DOHH2 (cell line): ENCODE data around the gene PCDHGB3.
A peak's percentile ranks its signal among the peaks of the same experiment; 100 is the strongest.

Experiments used
- H3F3A ChIP-seq: fragments of 200-600 bp; sonication (generic), shearing (Covaris generic); 2 replicates; pipeline ENCODE4 v1.6.0; 2016; ENCODE audit warnings: antibody characterized with exemption, mild to moderate bottlenecking; ENCODE audit not compliant: control insufficient read depth, insufficient read depth
- H3K27ac ChIP-seq: fragments of 200-600 bp; sonication (generic); 2 replicates; pipeline ENCODE4 v1.5.1; 2014; ENCODE audit warnings: low read depth, mild to moderate bottlenecking, low read length, moderate library complexity
- H3K27me3 ChIP-seq: fragments of 200-600 bp; sonication (generic); 2 replicates; pipeline ENCODE4 v1.6.1; 2014; ENCODE audit warnings: mild to moderate bottlenecking, low read length, mixed read lengths; ENCODE audit not compliant: control insufficient read depth
- H3K36me3 ChIP-seq: fragments of 200-600 bp; sonication (generic); 2 replicates; pipeline ENCODE4 v1.6.1; 2014; ENCODE audit warnings: mild to moderate bottlenecking, low read length, moderate library complexity, mixed read lengths; ENCODE audit not compliant: control insufficient read depth
- H3K4me1 ChIP-seq: fragments of 200-600 bp; sonication (generic); 2 replicates; pipeline ENCODE4 v1.6.1; 2014; ENCODE audit warnings: mild to moderate bottlenecking, low read length, mixed read lengths; ENCODE audit not compliant: control insufficient read depth
- H3K4me2 ChIP-seq: fragments of 200-600 bp; sonication (generic); 2 replicates; pipeline ENCODE4 v1.6.0; 2014; ENCODE audit warnings: mild to moderate bottlenecking, low read length, moderate library complexity
- H3K4me3 ChIP-seq: fragments of 200-600 bp; sonication (generic); 2 replicates; pipeline ENCODE4 v1.5.1; 2014; ENCODE audit warnings: mild to moderate bottlenecking, low read length, mixed read lengths
- H3K79me2 ChIP-seq: fragments of 200-600 bp; sonication (generic); 2 replicates; pipeline ENCODE4 v1.6.1; 2014; ENCODE audit warnings: mild to moderate bottlenecking, low read length, mixed read lengths; ENCODE audit not compliant: control insufficient read depth
- H3K9me2 ChIP-seq: fragments of 200-600 bp; sonication (generic); replicated peaks from 2 replicates; pipeline ENCODE4 v1.6.1; 2014; ENCODE audit warnings: mild to moderate bottlenecking, low read length, mixed read lengths; ENCODE audit not compliant: control insufficient read depth
- H3K9me3 ChIP-seq: fragments of 200-600 bp; sonication (generic); 2 replicates; pipeline ENCODE4 v1.6.1; 2014; ENCODE audit warnings: antibody characterized with exemption, low read length, mixed read lengths; ENCODE audit not compliant: control insufficient read depth, insufficient read depth
- H4K20me1 ChIP-seq: fragments of 200-600 bp; sonication (generic); 2 replicates; pipeline ENCODE4 v1.6.0; 2014; ENCODE audit warnings: low read depth, mild to moderate bottlenecking, antibody characterized with exemption, low read length, moderate library complexity; ENCODE audit not compliant: control insufficient read depth, insufficient read depth
- CTCF ChIP-seq: fragments of 200-600 bp; sonication (generic); IDR thresholded peaks from one replicate; pipeline ENCODE4 v1.5.1; 2014; ENCODE audit warnings: antibody characterized with exemption, mild to moderate bottlenecking, low read depth, low read length; ENCODE audit not compliant: poor library complexity, severe bottlenecking
- EZH2phosphoT487 ChIP-seq: fragments of 200-600 bp; sonication (generic); IDR thresholded peaks from 2 replicates; pipeline ENCODE4 v1.6.1; 2017; ENCODE audit warnings: borderline replicate concordance, mild to moderate bottlenecking, antibody characterized with exemption, low read length, moderate library complexity, mixed read lengths

Gene PCDHGB3

GRCh38 chr5:141363952-141364660, 5.9 kb upstream of the PCDHGB3 start, which contains the start of gene PCDHGA5:
TSS of gene PCDHGA5 (plus strand) at chr5:141364162. CDS start at chr5:141364331, 169 bp downstream.
- H3K9me2 ChIP-seq: no peaks in the 10 kb centered on the region
- H3K27ac ChIP-seq: peak within 1 kb of the TSS; percentile 61
- H3K9me3 ChIP-seq: peaks cover 48% of the 10 kb centered on the region
- TF ChIP-seq CTCF (no peak), EZH2phosphoT487 (no peak)
- no peaks in the 10 kb centered on the region for H3K27me3 ChIP-seq
- H4K20me1 ChIP-seq: no peaks in the 10 kb centered on the region
- H3K36me3 ChIP-seq: peaks cover 54% of the 10 kb centered on the region
- peaks cover 28% of the 10 kb centered on the region for H3K4me1 ChIP-seq
- peaks cover 8% of the 10 kb centered on the region; the same call in 1 of the 2 replicates for H3F3A ChIP-seq
- peaks cover 45% of the 10 kb centered on the region for H3K79me2 ChIP-seq
- peak within 1 kb of the TSS; percentile 61 for H3K4me3 ChIP-seq
- peak within 1 kb of the TSS; percentile 58 for H3K4me2 ChIP-seq

DNA sequence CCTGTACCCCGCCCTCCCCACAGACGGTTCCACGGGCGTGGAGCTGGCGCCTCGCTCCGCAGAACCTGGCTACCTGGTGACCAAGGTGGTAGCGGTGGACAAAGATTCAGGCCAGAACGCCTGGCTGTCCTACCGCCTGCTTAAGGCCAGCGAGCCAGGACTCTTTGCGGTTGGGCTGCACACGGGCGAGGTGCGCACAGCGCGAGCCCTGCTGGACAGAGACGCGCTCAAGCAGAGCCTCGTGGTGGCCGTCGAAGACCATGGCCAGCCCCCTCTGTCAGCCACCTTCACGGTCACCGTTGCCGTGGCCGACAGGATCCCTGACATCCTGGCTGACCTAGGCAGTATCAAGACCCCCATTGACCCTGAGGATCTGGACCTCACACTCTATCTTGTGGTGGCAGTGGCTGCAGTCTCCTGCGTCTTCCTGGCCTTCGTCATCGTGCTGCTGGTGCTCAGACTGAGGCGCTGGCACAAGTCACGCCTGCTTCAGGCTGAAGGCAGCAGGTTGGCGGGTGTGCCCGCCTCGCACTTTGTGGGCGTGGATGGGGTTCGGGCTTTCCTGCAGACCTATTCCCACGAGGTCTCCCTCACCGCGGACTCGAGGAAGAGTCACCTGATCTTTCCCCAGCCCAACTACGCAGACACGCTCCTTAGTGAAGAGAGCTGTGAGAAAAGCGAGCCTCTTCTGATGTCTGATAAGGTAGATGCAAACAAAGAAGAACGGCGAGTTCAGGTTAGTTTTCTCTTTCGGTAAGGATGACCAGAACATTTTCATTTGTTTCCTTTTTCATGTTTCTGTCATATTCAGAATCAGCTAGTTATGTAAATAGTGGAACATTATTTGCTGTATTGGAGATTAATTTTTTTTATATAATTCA, 3.8 kb upstream of the PCDHGB3 start:
- H3K27me3 ChIP-seq: no peaks in the 10 kb centered on the region
- peaks cover 33% of the 10 kb centered on the region for H3K4me1 ChIP-seq
- peaks cover 50% of the 10 kb centered on the region for H3K9me3 ChIP-seq
- TF ChIP-seq EZH2phosphoT487 (no peak), CTCF (no peak)
- H4K20me1 ChIP-seq: no peaks in the 10 kb centered on the region
- H3K4me3 ChIP-seq: no peak overlapping the region
- peaks cover 44% of the 10 kb centered on the region for H3K79me2 ChIP-seq
- no peaks in the 10 kb centered on the region for H3K9me2 ChIP-seq
- H3K27ac ChIP-seq: no peak overlapping the region
- H3K36me3 ChIP-seq: peaks cover 58% of the 10 kb centered on the region
- H3K4me2 ChIP-seq: no peak overlapping the region
- peaks cover 8% of the 10 kb centered on the region; the same call in 1 of the 2 replicates for H3F3A ChIP-seq

DNA sequence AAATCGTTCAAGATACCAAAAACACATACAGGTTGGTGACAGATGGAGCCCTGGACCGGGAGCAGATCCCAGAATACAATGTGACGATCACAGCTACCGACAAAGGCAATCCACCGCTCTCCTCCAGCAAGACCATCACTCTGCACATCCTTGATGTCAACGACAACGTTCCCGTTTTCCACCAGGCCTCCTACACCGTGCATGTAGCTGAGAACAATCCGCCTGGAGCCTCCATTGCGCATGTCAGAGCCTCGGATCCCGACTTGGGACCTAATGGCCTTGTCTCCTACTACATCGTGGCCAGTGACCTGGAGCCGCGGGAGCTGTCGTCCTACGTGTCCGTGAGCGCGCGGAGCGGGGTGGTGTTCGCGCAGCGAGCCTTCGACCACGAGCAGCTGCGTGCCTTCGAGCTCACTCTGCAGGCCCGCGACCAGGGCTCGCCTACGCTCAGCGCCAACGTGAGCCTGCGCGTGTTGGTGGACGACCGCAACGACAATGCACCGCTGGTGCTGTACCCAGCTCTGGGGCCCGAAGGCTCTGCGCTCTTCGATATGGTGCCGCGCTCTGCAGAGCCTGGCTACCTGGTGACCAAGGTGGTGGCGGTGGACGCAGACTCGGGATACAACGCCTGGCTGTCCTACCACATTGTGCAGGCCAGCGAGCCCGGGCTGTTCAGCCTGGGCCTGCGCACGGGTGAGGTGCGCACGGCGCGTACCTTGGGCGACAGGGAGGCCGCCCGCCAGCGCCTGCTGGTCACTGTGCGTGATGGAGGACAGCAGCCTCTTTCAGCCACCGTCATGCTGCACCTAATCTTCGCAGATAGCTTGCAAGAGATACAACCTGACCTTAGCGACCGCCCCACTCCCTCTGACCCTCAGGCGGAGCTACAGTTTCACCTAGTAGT, 1.8 kb downstream of the PCDHGB3 start:
- no peak overlapping the region for H3K27ac ChIP-seq
- no peaks in the 10 kb centered on the region for H3K9me2 ChIP-seq
- peaks cover 31% of the 10 kb centered on the region for H3K79me2 ChIP-seq
- 0 out of 2 replicates have a peak, but pooled peaks cover 3% of the 10 kb centered on the region for H3F3A ChIP-seq
- no peak for TF ChIP-seq EZH2phosphoT487
- no peak for TF ChIP-seq CTCF
- H3K36me3 ChIP-seq: peaks cover 53% of the 10 kb centered on the region
- peaks cover 55% of the 10 kb centered on the region for H3K9me3 ChIP-seq
- H3K4me3 ChIP-seq: no peak overlapping the region
- peaks cover 17% of the 10 kb centered on the region for H3K4me1 ChIP-seq
- H3K27me3 ChIP-seq: no peaks in the 10 kb centered on the region
- no peaks in the 10 kb centered on the region for H4K20me1 ChIP-seq
- no peak overlapping the region for H3K4me2 ChIP-seq
